Measurements from ENCODE around the gene GRID2. TPM values are rescaled to one million over a fixed set of nuclear protein-coding genes. Genes with fewer than 3 reads are reported as not detected.

GRID2 gene
- total and polyA plus RNA-seq, 12 donors: 0.55 to 4.0 (median 2.0) TPM

GRCh38 chr4:93147524-93148212 lies 843.9 kb downstream of the GRID2 start:
- H3K27me3 ChIP-seq: no peaks in the 10 kb centered on the region
- no peaks in the 10 kb centered on the region for H3K4me1 ChIP-seq (replicated peaks in 1 of 2)
- TF ChIP-seq POLR2A (IDR thresholded peaks at IDR 0.05): no peak
- no peak for TF ChIP-seq CTCF (IDR thresholded peaks at IDR 0.05)
- no peak for DNase-seq
- H3K4me3 ChIP-seq: no peak overlapping the region
- WGBS, 4 donors: 78 to 96% (median 89%) methylated on average over 1 of the region's 1 CpG
- no peaks in the 10 kb centered on the region for H3K36me3 ChIP-seq (replicated peaks in 1 of 2)
- intact Hi-C loops (cut with DNase I): no loop called here
- no peaks in the 10 kb centered on the region for H3K9me3 ChIP-seq (replicated peaks in 1 of 3)
- no peak overlapping the region for H3K27ac ChIP-seq

- whole genome bisulfite sequencing, 4 donors: 76 to 85% (median 81%) methylated on average over 2 of the region's 2 CpGs
- H3K4me1 ChIP-seq (replicated peaks in 1 of 2): no peaks in the 10 kb centered on the region
- TF ChIP-seq POLR2A (IDR thresholded peaks at IDR 0.05): no peak
- TF ChIP-seq CTCF (IDR thresholded peaks at IDR 0.05): no peak
- no peak overlapping the region for H3K27ac ChIP-seq
- no peak overlapping the region for H3K4me3 ChIP-seq
- no peak for DNase-seq
- no peaks in the 10 kb centered on the region for H3K36me3 ChIP-seq (replicated peaks in 1 of 2)
- no peaks in the 10 kb centered on the region for H3K9me3 ChIP-seq (replicated peaks in 1 of 3)
- H3K27me3 ChIP-seq: no peaks in the 10 kb centered on the region
- intact Hi-C loops (cut with DNase I): no loop called here
These were observed 848.7 kb downstream of the GRID2 start for GRCh38 chr4:93152491-93152890.

GRCh38 chr4:93157986-93158385 lies 854.2 kb downstream of the GRID2 start:
- WGBS, 4 donors: 50 to 68% (median 60%) methylated on average over 2 of the region's 2 CpGs
- intact Hi-C loops (cut with DNase I): no loop called here
- Histone ChIP-seq H3K4me1 (replicated peaks in 1 of 2) (no peaks in the 10 kb centered on the region), H3K9me3 (replicated peaks in 1 of 3) (no peaks in the 10 kb centered on the region), H3K36me3 (replicated peaks in 1 of 2) (no peaks in the 10 kb centered on the region), H3K27me3 (no peaks in the 10 kb centered on the region), H3K4me3 (no peak overlapping the region), H3K27ac (no peak overlapping the region)
- DNase-seq: no peak
- TF ChIP-seq CTCF (IDR thresholded peaks at IDR 0.05) (peak in 1 of 6 experiments; percentile 9), POLR2A (IDR thresholded peaks at IDR 0.05) (no peak)

- no peak overlapping the region for H3K27ac ChIP-seq
- no peak for TF ChIP-seq POLR2A (IDR thresholded peaks at IDR 0.05)
- no peak for TF ChIP-seq CTCF (IDR thresholded peaks at IDR 0.05)
- intact Hi-C loops (cut with DNase I): no loop called here
- H3K4me1 ChIP-seq (replicated peaks in 1 of 2): no peaks in the 10 kb centered on the region
- H3K36me3 ChIP-seq (replicated peaks in 1 of 2): no peaks in the 10 kb centered on the region
- no peaks in the 10 kb centered on the region for H3K27me3 ChIP-seq
- H3K4me3 ChIP-seq: no peak overlapping the region
- 92 to 97% (median 93%) methylated on average over 4 of the region's 4 CpGs for WGBS, 4 donors
- DNase-seq: no peak
- no peaks in the 10 kb centered on the region for H3K9me3 ChIP-seq (replicated peaks in 1 of 3)
These were observed 864.3 kb downstream of the GRID2 start for GRCh38 chr4:93168053-93168452.
